HUDEP-2 (cell line): ENCODE measurements around the gene NUDT3.
A peak's percentile ranks its signal among the peaks of the same experiment; 100 is the strongest.
"Not testable (repeated sequence)": the region's sequence is repeated elsewhere in the genome, so short reads cannot be mapped to it uniquely, and the experiment has no call there.

Experiments
- DNase-seq, 76 experiments: peaks; one replicate each; lab custom pipeline; 2025; ENCODE audit not compliant: unreplicated experiment in 76 of 76; lab: John Stamatoyannopoulos, UW

NUDT3 gene

GRCh38 chr6:34392497-34393190, at the start of gene NUDT3:
Gene NUDT3 (minus strand): TSS chr6:34392669. CDS start chr6:34392362, 307 bp downstream.
- peak in 75 of 76 experiments; percentile 57 to 99 (median 94) for DNase-seq

GRCh38 chr6:34441526-34441925, 49.1 kb upstream of the NUDT3 start:
- no peak for DNase-seq

GRCh38 chr6:34439442-34439841, 47.0 kb upstream of the NUDT3 start:
- no peak for DNase-seq

GRCh38 chr6:34438705-34439104, 46.2 kb upstream of the NUDT3 start:
- DNase-seq, result no peak

GRCh38 chr6:34437644-34437970, 45.1 kb upstream of the NUDT3 start:
- no peak for DNase-seq

- DNase-seq, result no peak
Observed at GRCh38 chr6:34436803-34437643, 44.6 kb upstream of the NUDT3 start.

- DNase-seq, result no peak
Observed at GRCh38 chr6:34435916-34436315, 43.4 kb upstream of the NUDT3 start.

GRCh38 chr6:34425498-34426410, 33.3 kb upstream of the NUDT3 start, which contains the start of gene RPS10:
Gene RPS10 (minus strand): TSS chr6:34426069. CDS start chr6:34425221, 848 bp downstream.
- peak in 75 of 76 experiments; percentile 66 to 98 (median 93) for DNase-seq

- DNase-seq, result peak in 5 of 76 experiments; percentile 19 to 56 (median 43)
Observed at GRCh38 chr6:34425132-34425497, 32.6 kb upstream of the NUDT3 start.

- peak in 1 of 76 experiments; percentile 39 for DNase-seq
Observed at GRCh38 chr6:34424200-34425131, 32.0 kb upstream of the NUDT3 start.

- no peak for DNase-seq
Observed at GRCh38 chr6:34423254-34423653, 30.8 kb upstream of the NUDT3 start.

- DNase-seq, result no peak
Observed at GRCh38 chr6:34418367-34418766, 25.9 kb upstream of the NUDT3 start.

GRCh38 chr6:34416877-34417371, 24.5 kb upstream of the NUDT3 start:
- no peak for DNase-seq

- DNase-seq, result peak in 52 of 76 experiments; percentile 12 to 81 (median 41)
Observed at GRCh38 chr6:34414999-34415858, 22.8 kb upstream of the NUDT3 start.

GRCh38 chr6:34412643-34413214, 20.3 kb upstream of the NUDT3 start:
- DNase-seq, result no peak

- DNase-seq, result no peak
Observed at GRCh38 chr6:34412016-34412415, 19.5 kb upstream of the NUDT3 start.

GRCh38 chr6:34407915-34408314, 15.4 kb upstream of the NUDT3 start:
- not testable (repeated sequence) for DNase-seq

- no peak for DNase-seq
Observed at GRCh38 chr6:34396518-34396917, 4.0 kb upstream of the NUDT3 start.
